IMR-90 (cell line): ENCODE measurements around the gene SERPINB2.

Experiments used
- CEBPB ChIP-seq: IDR thresholded peaks from 2 replicates; pipeline ENCODE4 v1.6.1; 2012; ENCODE audit warnings: low read depth, low read length, improper control_type of control experiment
- CTCF ChIP-seq: conservative IDR thresholded peaks from 2 replicates; pipeline ENCODE4 v1.5.1; 2012; ENCODE audit warnings: mild to moderate bottlenecking, low read depth, low read length, improper control_type of control experiment
- ELK1 ChIP-seq: fragments of 150-350 bp; IDR thresholded peaks from 2 replicates; pipeline ENCODE4 v1.6.1; 2016; ENCODE audit warnings: low read depth, mild to moderate bottlenecking, low read length, moderate library complexity, borderline replicate concordance
- FOS ChIP-seq: fragments of 150-350 bp; IDR thresholded peaks from 2 replicates; pipeline ENCODE4 v1.6.1; 2016; ENCODE audit warnings: low read depth, low read length
- MAFK ChIP-seq: IDR thresholded peaks from 2 replicates; pipeline ENCODE4 v1.6.1; 2012; ENCODE audit warnings: low read depth, low read length, improper control_type of control experiment
- MXI1 ChIP-seq: IDR thresholded peaks from 2 replicates; pipeline ENCODE4 v1.6.1; 2012; ENCODE audit warnings: low read depth, mild to moderate bottlenecking, low read length, moderate library complexity, borderline replicate concordance
- POLR2A ChIP-seq: IDR thresholded peaks from 2 replicates; pipeline ENCODE4 v1.6.1; 2012; ENCODE audit warnings: mild to moderate bottlenecking, low read depth, low read length
- RFX5 ChIP-seq: IDR thresholded peaks from 2 replicates; pipeline ENCODE4 v1.8.0; 2012; ENCODE audit warnings: low read depth, mild to moderate bottlenecking, low read length, moderate library complexity
- USF2 ChIP-seq: fragments of 150-350 bp; IDR thresholded peaks from 2 replicates; pipeline ENCODE4 v1.6.1; 2017; ENCODE audit warnings: mild to moderate bottlenecking, antibody characterized with exemption, low read length, low read depth

- no peak for TF ChIP-seq FOS
- TF ChIP-seq CTCF, result no peak
- no peak for TF ChIP-seq MAFK
- 0 out of 2 replicates have a peak, but pooled peaks have one; percentile 19 for TF ChIP-seq POLR2A
- TF ChIP-seq MXI1, result no peak
- no peak for TF ChIP-seq RFX5
- TF ChIP-seq ELK1, result no peak
- TF ChIP-seq USF2, result no peak
- TF ChIP-seq CEBPB, result no peak
Measured at GRCh38 chr18:63903851-63904570, 16.5 kb downstream of the SERPINB2 start.
